Stimulated activated CD8-positive, alpha-beta memory T cell treated with anti-CD3 and anti-CD28 coated beads, Interleukin-15, amount 100 ng/mL, for 4 hours (primary cell): Measurements from ENCODE around the gene ZNF286A.
"Not testable (repeated sequence)": the region's sequence is repeated elsewhere in the genome, so short reads cannot be mapped to it uniquely, and the experiment has no call there.

Experiments used
- DNase-seq, 2 donors: peaks; one replicate each; pipeline ENCODE4 v3.0.0-alpha.2; 2020; ENCODE audit warnings: low read depth in 2 of 2

Gene ZNF286A

DNA sequence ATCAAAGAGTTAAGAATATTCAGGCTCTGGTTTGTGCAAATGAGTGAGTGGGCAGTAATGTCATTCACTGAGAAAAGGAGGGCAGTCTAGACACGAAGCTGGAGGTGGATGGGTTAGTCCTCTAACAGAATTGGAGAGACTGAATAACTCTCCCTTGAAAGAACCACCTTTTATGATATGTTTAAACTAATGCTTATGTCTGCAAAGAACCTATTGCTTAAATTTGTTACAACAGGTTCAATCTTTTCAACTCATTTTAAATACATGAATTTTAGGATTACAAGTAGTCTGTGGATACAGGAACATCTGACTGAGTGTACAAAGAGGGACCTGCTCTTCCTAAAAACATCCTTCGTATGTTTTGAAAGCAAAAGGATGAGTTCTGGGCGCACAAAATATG is 585 bp upstream of the ZNF286A start:
- not testable (repeated sequence) for DNase-seq

DNA sequence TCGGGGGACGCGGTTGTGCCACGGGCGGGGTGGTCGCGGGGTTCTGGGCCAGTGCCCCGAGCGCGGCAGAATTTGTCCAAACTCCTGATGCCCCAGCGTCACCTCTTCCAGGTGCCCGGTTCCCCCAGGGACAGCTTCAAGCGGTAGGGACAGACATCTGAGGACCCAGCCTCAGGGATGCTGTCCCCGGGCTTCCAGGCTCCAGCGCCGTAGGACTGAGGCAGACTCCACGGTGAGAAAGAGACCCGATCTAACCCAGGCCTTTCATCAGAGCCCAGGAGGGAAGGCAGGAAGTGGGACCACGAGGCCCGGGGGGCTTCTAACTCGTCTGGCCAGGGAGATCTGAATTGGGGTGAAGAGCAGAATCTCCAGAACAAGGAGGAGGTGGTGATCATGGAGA is 385 bp downstream of the ZNF286A start:
- not testable (repeated sequence) for DNase-seq

DNA sequence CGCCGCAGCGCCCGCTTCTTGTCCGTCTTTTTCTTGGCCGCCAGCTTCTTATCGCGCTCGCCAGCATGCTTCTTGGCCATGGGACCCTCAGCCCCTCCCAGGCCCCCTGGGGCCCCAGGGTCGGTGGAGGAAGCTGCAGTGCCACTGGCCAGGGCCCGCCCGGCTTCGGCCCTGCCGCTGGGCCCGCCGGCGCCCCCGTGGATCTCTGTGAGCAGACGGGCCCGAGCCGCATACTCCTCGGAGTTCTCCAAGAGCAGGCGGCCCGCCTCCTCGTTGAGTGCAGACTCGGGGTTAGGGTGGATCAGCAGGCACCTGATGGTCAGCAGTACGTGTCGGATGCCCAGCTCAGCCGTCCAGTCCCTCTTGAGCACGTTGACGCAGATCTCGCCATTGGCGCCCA is 4.7 kb downstream of the ZNF286A start:
- not testable (repeated sequence) for DNase-seq

DNA sequence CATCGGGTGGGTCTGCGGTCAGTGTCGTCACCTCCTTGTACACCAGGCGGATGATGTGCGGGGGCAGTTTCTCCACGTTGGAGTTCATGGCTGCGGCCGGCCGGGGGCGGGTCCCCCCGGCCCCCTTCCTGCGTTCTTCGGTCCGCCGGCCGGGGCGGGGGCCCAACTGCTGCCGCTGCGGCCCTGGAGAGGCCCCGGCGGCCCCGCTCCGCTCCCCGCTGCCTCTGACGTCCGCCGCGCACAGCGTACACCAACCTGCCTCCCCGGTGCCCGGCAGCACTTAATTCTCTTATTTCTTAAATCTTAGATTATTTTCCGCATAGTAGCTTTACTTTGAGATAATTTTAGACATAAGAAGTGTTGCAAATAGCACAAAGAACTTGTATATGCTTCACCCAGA is 5.3 kb downstream of the ZNF286A start:
- DNase-seq, result not testable (repeated sequence)

DNA sequence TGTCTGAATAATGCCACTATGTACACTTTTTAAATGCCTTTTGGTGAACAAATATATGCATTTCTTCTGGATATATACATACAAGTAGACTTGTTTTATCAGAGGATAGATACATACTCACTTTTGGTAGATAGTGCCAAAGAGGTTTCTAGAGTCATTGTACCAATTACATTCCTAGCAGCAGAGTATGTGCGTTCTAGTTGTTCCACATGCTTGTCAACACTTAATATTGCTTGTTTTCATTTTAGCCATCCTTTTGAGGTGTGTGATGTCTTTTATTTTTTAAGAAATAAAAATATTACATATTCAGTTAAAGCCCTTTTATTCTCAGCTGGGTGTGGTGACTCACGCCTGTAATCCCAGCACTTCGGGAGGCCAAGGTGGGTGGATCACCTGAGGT is 9.3 kb downstream of the ZNF286A start:
- DNase-seq, result not testable (repeated sequence)

DNA sequence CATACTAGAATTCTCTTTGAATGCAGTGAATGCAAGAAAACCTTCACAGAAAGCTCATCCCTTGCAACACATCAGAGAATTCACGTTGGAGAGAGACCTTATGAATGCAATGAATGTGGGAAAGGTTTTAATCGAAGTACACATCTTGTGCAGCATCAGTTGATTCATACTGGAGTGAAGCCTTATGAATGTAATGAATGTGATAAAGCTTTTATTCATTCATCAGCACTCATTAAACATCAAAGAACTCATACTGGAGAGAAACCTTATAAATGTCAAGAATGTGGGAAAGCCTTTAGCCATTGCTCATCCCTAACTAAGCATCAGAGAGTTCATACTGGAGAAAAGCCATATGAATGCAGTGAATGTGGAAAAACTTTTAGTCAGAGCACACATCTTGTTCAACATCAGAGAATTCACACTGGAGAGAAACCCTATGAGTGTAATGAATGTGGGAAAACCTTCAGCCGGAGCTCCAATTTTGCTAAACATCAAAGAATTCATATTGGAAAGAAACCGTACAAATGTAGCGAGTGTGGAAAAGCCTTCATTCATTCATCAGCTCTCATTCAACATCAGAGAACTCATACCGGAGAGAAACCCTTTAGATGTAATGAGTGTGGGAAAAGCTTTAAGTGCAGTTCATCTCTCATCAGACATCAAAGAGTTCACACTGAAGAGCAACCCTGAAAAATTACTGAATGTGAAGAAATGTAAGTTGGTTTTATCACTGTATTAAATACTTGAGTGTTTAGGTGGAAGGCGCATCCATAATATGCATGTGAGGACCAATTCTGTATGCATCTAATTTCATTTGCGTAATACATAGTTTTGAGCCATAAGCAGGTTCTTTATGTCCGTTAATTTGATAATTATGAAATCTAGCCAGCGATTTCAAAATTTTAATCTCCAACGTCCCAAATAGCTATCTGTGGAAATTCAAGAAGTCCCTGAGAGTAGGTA is 17.3 kb downstream of the ZNF286A start:
- DNase-seq, result not testable (repeated sequence)

DNA sequence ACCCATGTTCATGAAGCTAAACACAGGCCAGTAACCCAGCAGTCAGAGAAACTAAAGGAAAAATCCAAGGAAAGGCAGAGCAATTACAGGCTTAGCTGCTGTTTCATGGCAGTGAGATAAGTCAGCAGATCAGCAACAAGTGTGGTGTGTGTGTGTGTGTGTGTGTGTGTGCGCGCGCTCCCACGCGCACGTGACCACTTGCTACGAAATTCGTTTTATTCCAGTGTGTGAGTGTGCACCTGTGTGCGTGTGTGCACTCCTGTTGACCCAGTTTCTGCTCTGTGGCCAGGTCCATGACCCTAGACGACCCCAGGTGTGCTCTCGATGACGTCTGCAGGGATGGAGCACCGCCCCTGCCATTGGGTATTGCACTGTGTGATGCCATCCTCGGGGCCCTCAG is 31.0 kb downstream of the ZNF286A start:
- not testable (repeated sequence) for DNase-seq

DNA sequence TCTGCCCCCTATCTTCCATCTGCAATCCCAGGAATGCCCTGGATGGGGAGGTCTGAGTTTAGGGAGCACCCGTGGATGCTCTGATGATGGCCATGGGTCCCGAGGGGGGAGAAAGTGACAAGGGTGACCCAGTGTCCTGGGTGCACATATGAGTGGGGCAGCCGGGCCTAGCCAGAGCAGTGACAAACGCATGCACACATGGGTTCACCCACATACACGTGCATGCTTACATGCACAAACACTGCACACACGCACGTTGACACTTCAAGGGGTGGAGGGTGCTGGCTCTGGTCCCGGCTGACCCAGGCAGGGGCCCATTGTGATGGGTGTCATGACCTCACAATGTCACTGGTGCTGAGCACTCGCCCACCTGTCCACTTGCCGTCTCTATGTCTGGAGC is 32.3 kb downstream of the ZNF286A start, which contains the start of gene TBC1D26:
Gene TBC1D26, plus strand, starts transcription at position 384 of the 400 bp plus-strand sequence. CDS start 3,066 bp downstream, outside the sequence.
- DNase-seq, result not testable (repeated sequence)

DNA sequence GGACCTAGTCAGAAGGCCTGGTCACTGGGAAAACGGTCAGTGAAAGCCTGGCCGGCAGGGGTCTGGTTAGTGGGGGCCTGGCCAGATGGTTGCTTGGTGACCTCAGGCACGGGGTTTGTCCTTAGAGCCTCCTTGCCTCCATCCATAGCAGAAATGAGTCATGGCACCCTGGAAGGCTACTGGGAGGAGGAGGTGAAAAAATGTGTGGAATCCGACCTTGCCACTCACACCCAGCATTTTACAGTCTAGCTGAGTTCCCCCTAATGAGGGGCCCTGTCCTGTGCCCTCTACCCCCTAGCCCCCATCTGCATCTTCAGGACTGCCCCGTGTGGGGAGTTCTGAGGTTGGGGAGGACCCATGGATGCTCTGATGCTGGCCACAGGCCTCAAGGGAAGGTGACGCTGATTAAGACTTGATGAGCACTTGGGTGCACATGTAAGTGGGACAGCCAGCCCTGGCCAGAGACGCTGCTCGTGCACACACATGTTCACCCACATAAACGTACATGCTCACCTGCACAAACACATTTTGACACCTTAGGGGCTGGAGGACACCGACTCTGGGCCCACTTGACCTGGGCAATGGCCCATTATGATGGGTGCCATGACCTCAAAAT is 33.7 kb downstream of the ZNF286A start:
- not testable (repeated sequence) for DNase-seq

DNA sequence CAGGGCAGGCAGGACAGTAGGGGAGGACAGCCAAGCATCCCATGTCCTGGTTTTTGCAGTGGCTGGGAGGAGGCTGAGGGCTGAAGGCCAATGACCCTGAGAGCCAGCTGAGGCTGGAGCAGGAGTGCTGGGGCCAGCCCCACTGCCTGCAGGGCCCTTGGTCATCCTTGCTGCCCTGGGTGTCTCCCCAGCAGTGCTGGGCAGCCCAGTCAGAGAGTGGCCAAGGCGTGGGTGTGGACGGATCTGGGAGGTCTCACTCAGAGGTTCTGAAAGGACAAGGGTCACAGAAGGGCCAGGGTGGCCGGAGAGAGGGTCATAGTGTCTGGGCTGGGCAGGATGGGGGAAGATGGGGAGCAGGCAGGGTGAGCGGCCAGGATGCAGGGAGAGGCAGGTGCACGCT is 37.0 kb downstream of the ZNF286A start:
- not testable (repeated sequence) for DNase-seq

DNA sequence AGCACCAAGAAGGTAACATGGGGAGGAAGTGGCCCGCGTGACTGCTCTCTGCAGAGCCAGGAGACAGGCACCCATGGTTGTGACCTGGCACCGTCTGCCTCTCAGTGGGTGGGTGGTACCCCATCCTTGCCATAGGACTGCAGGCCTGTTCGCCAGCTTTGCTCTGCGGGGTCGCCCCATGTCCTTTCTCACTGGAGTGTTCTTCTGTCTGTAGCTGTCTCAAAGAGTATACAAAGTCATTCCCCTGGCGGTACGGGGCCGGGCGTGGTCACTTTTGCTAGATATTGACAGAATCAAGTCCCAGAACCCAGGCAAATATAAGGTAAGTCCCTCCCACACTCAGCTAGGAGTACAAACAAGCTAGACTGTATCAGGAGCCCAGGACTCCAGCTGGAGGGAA is 38.5 kb downstream of the ZNF286A start:
- no peak for DNase-seq

DNA sequence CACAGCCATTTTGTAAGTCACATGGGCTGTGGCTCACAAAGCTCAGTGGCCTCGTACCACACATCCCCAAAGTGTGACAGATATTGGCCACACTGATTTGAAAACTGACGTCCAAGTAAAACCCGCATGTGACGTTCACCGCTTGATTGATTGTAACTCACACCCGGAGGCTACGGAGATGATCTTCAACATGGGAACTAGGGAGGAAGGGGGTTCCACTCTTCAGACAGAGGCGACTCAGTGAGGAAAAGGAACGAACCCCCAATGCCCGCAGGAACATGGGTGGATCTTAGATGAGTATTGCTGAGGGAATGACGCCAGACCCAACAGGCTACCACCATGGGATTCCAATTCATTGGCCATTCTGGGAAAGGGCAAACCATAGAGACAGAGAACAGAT is 39.7 kb downstream of the ZNF286A start:
- DNase-seq, result not testable (repeated sequence)

DNA sequence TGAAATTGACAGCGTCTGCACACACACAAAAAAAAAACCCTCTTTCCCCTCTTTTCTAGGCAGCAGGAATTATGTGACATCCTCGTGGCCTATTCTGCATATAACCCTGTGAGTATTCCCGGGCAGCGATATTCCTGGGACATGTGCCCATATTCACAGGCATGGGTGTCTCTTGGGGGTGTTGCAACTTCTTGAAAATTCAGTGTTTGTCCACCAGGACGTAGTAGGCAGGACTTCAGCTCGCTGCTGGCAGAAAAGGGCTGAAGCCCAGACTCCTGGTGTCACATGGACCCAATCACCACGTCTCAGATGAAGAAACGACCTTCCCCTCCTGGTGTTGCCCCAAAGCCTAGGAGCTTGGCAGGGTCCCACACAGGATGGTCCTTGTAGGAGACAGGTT is 40.5 kb downstream of the ZNF286A start:
- DNase-seq, result not testable (repeated sequence)

DNA sequence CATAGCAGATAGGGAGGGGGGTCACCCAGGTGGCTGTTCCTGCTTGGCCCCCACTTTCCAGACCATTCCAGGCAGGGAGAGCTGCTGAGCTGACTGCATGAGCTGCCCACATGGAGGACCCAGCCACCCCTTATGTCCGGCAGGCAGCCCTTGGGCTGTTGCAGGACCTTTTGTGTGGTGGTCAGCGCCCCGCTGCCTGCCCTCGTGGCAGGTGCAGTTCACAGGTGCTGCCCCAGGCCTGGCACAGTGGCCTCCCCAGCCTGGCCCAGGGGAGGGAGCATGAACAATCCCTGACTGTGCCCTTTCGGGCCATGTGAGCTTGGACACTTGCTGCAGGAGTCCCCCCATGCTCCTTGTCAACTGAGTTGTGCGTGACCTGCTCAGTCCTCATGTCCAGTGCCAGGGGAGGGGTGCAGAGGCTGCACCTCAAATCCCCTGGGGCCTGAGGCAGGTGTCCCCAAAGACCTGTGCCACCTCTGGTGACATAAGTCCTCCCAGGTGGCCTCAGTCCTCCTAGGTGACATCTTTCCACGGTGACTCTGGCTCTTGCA is 41.1 kb downstream of the ZNF286A start:
- no peak for DNase-seq

DNA sequence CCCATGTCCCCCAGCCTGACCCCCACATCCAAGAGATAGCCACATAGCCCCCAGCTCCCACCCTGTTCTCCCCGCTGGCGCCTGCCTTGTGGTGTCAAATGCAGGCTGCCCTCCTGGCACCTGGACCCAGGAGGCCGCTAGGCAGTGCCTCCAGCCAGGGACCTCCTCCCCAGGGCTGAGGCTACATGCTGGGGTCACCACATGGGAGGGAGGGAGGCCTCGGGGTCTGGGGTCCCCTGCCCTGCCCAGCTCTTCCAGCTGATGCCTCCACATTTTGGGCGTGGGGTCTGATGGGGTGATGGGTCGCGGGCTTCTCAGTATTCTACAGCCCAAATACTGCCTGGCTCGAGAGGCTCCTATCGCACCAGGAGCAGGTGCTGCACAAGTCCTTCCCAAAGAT is 42.1 kb downstream of the ZNF286A start:
- DNase-seq, result no peak

DNA sequence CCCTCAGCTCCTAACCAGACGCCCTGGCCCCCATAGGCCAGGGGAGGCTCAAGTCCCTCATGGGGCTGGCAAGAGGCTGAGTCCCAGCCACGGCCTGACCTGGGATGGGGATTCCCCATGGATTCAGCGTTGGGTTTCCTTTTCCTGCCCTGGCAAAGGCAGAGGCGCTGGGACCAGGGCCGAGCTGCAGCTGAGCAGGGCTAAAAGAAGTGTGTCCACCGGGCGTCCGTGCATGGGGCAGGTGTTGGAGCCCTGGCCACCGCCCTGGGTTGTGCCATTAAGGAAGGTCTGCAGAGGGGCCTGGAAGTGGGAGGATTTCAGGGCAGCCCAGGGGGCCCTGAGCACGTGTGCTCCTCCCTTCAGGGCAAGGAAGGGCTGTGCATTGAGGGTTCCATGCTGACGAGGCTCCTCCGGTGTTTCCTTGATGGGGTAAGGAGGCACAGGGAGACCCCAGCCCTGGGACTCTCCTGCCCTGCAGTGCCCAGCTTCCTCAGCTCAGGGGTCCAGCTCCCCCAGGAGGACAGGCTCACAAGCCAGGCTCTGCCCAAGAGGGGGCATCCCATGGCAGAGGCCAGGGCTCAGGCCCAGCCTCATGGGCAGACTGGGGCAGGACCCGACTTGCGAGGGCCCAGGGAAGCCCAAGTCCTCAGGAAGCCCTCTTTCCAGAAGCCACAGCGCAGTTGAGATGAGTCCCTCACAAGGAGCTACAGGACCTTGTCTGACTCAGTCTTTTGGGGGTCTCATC is 42.7 kb downstream of the ZNF286A start:
- DNase-seq, result no peak

DNA sequence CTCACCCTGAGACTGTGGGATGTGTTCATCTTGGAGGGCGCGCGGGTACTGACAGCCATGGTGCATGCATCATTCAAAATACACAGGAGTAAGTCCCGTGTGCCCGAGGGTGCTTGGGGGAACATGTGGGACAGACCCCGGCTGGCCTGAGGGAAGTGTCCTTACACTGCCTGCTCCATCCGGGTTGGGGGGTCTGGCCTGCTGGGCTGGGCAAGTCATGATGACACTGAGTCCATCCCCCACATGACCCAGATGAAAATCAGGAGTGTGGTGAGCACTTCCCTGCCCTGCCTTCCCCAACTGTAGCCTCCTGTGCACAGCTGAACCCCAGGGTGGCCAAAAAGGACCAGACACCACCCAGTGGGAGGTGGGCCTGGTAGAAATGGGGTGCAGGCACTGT is 43.4 kb downstream of the ZNF286A start:
- DNase-seq, result no peak

DNA sequence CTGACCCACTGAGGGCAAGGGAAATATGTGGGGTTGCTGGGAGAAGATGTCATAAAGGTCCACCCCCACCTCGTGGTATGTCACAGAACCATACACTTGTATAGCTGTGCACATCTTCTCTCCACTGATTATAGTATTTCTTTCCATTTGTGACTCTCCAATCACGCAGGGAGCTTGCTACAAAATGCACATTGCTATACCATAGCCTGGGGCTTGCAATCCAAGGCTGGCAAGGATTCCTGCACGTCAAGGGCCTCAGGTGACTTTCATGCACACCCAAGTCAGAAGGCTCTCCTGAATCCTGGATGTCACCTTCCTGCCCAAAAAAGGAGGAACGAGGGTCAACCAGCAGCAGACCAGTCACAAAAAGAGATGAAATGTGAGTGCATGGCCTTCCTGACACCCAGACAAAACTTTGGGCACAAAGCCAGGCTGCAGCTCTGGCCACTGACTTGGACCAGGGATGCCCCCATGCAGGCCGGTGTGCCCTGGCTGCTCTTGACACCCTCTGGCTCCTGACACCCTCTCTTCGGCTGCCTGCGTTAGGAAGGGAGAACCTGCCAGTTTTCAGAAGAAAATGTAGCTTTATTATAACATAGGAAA is 44.6 kb downstream of the ZNF286A start:
- no peak for DNase-seq

DNA sequence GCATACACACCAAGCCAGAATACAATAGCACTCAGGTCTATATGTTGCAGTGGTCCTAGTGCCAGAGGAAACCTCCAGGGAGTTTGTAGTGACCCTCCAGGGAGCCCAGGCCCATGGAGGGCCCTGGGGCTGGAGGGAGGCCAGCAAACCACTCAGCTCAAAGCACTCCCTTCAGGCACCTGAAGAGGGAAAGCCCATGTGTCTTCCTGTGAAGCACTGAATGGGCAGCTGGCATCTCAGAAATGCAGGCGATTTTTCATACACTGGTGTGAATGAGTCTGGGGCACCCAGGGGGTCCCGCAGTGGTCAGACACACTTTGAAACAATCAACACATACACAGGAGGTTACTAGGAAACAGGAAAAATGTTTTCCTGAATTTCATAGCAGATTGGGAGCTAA is 45.3 kb downstream of the ZNF286A start:
- DNase-seq, result no peak

DNA sequence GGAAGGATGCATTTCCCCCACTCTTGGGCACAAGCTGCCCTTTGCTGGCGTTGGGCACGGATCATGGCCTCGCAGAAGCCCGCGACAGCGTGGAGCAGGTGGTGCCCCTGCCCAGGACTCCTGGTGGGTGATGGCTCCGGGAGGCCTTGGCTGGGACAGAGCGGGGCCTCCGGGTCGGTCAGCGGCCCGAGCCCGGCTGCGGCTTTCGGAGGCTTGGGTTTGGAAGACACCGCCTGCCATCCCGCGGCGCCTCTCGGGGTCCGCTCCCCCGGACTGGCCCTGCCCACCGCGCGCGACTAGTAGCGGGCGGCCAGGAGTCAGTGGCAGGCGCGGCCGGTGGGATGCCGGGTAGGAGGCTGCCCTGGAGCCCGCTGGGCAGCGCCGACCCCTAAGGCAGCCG is 49.9 kb downstream of the ZNF286A start:
- not testable (repeated sequence) for DNase-seq

DNA sequence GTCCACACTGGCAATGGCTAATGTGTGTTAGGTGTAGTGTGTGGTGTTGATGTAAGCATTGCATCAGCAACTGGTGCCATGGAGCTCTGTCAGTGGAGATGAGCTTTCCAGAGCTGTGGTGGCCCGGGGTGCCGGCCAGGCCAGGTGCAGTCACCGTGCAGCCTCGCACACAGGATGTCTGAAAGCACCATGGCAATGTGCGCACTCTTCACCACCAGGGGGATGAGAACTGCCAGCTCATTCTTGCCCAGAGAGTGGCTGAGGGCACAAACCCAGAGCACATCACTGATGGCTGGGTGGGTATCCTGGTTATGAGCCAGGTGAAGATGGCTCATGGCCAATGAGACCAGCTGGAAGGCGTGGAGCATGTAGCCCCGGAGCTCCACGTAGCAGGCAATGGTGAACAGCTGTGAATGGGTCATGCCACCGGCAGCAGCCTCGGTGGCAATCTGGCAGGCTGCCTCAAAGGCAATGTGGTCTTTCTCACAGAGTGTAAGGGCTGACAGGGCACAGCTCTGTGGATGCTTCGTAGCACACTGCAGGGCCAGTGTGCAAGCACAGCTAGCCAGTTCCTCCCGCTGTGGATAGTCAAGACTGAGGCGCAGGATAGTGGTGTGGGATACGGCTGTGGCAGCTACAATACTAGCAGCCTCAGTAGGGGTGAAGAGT is 69.4 kb downstream of the ZNF286A start:
- not testable (repeated sequence) for DNase-seq
